NAMALWA (cell line): ENCODE results near the gene BCAS1.
A peak's percentile ranks its signal among the peaks of the same experiment; 100 is the strongest.

ENCODE experiments used
- DNase-seq: peaks from one replicate; pipeline ENCODE4 v3.0.0-alpha.2; 2015; ENCODE audit warnings: low spot score

The BCAS1 gene

DNA sequence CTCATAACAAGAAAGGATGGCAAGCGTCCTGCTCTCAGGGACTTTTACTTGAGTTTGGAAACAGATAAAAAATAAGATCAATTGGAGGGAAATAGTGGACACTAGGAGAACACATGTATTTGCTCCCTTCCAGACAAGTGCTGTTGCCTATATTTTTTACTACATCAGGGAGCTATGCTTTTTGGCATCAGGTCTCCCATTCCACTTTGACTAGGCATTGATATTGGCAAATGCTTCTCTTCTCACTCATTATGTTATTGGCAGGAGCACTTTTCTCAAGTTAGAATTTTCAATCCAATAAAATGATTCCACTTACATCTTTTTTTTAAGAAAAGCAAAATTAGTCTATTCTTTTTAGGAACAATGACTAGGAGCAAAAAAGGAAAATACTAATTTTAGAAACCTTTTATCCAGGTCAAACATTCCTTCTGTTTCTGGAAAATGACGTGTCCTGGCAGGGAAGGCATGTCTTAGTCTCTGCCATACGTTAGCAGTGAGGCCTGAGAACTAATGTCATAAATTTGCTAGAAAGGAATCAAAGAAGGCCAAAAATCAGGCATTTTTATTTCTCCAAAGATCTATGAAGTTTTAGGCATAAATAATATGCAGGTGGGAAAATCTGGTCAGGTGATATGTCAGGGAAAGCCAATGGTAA is 21.4 kb downstream of the BCAS1 start:
- no peak for DNase-seq

DNA sequence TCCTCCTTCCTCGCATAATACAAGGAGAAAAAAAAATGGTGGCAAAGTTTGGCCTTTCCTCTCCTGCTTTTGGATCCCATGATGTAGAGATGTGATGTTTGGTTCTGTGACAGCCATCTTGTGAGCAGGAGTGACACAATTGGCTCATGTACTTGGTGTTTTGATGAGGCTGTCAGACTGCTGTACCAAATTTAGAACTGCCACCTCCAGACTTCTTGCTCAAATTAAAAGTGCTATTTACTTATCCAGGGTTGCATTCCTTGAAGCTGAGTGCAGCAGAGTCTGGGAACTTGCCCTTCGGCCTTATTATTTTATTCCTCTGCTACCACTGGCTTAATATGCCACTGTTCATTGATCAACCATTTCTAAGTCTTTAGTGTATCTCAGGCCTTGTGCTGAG is 21.9 kb downstream of the BCAS1 start:
- no peak for DNase-seq

DNA sequence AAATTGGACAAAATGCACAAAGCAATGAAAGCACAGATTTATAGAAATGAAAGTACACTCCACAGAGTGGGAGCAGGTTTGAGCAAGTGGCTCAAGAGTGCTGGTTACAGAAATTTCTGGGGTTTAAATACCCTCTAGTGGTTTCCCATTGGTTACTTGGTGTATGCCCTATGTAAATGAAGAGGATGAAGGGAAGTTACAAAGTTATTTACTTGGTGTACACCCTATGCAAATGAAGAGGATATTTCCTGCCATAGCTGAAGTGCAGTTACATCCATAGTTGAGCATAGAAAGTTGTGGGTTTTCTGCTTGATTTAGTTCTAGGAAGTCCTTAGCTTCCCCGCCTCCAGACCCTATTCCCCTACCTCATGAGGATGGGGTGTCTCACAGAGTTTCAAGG is 22.7 kb downstream of the BCAS1 start:
- DNase-seq, result peak; percentile 27

DNA sequence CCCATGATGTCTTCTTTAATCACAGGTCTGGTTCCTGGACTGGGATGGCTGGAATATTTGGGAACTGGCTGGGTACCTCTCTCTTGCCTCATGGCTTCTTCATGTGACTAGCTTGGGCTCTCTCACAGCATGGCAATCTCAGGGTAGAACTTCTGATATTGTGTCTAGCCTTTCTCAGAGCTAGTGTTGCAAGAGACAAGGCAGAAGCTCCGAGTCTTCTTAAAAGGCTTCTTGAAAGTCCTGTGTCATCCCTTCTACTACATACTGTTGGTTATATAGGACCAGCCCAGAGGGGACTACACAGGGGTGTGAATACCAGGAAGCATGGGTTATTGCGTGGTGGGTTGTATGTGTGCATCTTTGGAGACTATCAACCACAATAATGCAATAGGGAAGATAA is 23.3 kb downstream of the BCAS1 start:
- DNase-seq, result no peak

DNA sequence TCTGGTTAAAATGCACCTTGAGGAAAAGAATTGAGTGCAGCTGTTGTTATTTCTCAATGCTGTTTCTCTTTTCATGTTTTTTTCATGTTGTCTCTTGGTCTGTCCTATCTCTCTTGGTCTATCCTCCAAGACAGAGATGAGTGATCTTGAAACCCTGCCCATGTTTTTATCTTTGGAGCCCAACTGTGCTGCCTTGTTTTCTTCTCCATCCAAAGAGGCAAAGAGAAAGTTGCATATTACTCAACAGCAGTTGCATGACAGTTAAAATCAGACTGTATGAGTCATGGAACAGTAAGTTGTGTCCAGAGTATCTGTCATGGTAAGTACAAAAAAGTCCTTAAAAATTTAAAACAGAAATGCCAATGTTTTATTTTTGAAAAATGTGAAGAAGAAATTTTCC is 26.2 kb downstream of the BCAS1 start:
- no peak for DNase-seq

DNA sequence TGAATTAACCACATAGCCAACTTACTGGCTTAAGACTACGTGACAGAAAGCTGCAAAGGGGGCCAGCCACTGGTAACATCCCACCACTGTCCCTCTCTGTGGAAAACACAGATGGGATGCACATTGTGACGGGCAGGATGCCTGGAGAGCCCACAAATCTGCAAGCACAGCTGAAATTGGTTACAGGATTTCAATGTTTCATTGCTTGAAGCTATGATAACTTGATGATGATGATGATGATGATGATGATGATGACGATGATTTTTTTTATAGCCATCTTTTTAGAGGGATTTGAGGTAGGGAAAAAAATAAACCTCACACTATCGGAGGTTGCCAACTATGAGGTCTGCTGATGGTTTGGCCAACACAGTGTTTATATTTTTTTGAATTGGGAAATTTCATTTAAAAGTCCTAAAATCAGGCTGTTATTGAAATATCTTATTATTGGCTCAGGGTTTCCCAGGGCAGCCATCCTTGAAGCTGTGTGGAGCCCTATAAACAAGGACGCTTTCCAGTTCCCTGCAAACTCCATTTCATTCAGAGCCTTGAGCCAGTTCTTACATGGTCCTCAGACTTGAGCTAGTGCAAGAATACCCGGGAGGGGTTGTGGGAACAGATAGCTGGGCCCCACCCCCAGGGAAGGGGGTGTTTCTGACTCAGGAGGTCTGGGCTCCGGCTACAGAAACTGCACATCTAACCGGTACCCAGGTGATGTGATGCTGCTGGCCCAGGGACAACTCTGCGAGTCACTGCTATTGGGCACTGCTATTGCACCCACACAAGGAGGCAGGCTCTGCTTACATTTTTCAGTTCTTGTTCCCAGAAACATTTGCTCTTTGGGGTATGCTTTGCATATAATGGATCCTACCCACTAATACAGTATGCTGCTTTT is 27.1 kb downstream of the BCAS1 start:
- DNase-seq, result no peak

DNA sequence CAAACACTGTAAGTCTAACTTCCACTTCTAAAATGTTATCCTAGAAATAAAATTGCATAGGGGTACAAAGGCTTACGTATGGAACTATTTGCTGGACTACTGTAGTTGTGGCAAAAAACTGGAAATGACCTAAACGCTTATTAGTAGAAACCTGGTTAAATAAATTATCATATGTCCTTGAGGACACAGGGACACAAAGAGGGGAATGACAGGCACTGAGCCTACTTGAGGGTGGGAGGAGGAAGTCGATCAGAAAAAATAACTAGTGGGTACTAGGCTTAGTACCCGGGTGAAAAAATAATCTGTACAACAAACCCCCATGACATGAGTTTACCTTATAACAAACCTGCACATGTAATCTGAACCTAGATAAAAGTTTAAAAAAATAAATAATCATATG is 28.4 kb downstream of the BCAS1 start:
- no peak for DNase-seq

DNA sequence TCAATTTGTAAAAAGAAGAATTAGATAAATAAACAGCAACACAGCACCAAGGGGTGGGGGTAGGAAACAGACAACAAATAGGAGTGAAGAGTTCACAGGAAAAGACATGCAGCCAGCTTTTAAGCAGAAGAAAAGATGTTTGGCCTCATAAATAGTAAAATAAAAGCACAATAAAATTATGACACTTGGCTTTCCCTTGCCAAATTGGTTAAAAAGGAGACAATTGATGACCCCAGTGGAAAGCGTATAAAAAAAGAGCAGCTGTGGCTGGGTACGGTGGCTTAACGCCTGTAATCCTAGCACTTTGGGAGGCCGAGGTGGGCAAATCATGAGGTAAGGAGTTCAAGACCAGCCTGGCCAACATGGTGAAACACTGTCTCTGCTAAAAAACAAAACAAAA is 29.1 kb downstream of the BCAS1 start:
- DNase-seq, result no peak

DNA sequence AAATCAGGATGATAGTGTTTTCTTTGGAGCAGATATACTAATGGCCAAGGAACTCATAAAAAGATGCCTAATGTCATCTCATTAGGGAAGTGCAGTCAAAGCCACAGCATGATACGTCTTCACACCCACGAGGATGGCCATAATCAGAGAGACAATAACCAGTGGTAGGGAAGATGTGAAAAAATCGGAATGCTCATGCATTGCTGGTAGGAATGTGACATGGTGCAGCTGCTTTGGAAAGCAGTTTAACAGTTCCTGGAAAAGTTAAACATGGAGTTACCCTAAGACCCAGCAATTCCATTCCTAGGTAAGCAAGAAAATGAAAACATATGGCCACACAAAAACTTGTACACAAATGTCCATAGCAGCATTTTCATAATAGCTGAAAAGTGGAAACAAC is 29.9 kb downstream of the BCAS1 start:
- no peak for DNase-seq

DNA sequence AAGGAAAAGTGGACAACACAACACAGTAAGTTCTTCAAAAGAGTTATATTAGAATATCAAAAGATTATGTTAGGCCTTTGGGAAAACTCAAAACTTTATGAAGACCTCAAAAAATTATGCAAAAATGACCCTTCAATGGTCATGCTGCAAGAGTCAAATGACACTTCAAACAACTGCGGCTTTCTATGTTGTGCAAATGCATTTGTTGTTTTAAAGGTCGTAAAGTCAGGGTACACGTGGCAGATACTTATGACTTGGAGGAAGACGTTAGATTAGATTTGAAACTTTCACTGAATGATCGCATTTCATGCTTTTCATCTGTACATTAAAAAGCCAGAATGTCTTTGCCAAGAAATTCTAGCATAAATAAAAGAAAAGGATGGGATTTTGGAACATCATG is 31.4 kb downstream of the BCAS1 start:
- no peak for DNase-seq

DNA sequence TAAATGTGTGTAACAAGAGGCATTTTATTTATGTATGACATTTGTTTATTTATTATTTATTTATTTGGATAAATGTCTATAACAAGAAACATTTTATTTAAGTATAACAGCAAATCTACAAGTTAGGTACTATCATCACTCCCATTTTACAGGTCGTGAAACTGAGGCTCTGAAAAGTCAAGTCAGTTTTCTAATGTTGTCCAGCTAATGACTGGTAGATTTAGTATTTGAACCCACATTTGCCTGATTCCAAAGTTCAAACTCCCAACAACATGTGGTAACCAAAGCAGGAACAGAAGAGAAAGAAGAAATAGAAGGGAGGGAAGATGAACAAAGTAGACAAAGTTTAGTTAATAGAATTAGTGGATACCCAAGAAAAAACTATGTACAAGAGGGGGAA is 32.9 kb downstream of the BCAS1 start:
- DNase-seq, result no peak

DNA sequence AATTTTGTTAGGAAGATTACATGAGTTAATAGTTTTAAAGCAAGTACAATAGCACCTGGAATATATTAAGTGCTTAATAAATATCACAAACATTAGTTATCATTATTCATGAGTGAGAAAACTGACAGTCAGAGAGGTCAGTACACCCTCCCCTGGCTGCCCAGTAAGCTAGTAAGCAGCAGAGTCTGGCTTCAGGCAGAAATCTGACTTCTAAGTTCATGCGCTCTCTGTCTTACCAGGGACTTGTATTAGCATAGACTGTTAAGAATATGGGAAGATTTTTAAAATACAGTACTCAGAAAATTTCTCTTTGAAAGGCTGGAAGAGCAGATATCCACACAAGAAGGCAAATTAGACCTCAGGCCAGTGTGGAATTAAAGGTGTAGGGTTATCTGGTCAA is 40.8 kb downstream of the BCAS1 start:
- DNase-seq, result no peak

DNA sequence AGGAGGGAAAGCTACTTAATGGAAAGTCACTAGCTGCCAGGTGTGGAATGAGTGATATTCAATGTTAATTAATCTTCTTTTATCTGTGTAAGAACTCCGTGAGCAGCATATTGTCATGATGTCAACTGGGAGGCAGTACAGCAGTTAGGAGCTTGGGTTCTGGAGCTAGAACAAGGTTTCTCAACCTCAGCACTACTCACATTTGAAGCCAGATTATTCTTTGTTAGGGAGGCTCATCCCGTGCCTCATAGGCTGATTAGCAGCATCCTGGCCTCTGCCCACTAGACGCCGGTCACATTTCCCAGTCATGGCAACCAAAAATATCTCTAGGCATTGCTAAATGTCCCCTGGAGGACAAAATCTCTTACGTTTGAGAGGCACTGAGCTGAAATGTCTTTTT is 41.2 kb downstream of the BCAS1 start:
- no peak for DNase-seq

DNA sequence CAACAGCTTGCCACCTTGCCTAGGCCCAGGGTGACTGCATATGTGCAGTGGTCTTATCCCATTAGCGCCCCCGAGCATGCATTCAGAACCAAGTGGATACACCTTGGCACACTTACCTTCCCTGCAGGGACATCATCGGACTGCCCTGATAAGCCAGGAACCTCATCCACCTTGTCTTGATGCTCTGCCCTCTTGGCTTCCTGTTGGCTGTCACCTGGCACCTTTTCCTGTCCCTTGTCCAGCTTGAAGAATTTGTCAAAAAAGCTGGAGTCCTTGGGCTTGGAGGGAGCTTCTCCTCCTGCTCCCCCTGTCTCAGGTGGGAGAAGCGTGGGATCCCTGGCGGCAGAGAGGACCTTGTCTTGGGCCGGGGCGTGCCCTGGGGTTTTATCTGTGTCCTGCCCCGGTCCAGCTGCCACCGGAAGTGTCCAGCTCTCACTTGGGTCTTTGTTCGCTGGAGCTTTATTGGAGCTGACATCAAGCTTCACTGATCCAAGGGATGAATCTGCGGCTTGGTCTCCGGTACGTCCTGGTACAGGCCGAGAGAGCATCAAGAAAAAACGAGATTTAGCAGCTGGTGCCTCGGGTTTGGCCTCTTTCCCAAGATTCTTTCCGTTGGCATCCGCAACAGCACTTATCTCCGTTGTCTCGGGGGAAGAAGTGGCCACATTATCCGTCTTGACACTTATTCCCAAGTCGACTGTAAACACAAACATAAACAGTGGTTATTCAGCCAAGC is 42.0 kb downstream of the BCAS1 start:
- no peak for DNase-seq

DNA sequence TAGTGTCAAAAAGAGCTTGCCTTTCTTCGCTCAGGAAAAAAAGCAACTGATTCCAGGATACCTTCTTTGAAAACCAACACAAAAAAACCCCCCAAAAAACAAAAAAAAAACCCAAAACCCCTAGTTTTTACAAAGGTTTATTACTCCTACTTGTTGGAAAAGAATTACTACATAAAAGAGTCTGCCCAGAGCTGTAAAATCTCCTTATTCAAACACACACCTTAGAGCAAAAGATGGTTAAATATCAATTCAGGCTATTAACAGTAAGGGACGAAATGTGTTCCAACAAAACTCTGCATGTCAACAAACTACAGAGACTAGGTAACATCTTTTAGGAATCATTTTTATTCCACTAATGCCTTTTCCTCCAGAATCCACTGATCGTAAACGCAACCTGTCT is 42.7 kb downstream of the BCAS1 start:
- no peak for DNase-seq

DNA sequence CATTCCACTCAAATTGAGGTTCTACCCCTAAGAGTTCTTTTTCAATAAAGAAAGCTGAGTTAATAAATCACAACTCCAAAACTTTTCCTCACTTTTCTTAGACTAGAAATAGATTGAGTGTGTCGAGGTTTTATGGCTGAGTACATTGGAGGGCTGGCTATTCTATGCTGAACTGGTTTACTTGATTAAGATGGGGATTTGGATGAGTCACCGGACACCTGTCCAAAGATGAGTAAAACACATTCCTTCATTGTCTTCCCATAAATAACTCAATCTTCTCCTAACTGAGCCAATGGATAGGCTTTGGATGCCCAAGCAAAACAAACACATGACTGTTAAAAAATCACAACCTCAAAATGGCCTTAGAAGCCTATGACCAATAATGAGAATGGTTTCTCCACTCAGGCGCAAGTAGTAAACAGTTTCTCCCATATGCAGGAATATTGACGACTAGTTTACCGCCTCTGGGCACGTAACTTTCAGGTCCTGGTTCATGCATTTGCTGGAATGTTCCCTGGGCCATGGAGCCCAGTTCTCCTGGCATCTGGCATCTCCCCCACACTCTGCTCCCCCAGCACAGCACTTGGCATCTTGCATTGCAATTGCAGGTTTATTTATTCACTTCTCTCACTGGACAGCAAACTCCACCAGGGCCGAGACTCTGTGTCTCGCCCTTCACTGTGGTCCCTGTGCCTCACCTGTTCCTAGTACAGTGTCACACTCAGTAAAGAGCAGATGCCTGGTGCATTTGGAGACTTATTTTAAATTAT is 43.9 kb downstream of the BCAS1 start:
- no peak for DNase-seq

DNA sequence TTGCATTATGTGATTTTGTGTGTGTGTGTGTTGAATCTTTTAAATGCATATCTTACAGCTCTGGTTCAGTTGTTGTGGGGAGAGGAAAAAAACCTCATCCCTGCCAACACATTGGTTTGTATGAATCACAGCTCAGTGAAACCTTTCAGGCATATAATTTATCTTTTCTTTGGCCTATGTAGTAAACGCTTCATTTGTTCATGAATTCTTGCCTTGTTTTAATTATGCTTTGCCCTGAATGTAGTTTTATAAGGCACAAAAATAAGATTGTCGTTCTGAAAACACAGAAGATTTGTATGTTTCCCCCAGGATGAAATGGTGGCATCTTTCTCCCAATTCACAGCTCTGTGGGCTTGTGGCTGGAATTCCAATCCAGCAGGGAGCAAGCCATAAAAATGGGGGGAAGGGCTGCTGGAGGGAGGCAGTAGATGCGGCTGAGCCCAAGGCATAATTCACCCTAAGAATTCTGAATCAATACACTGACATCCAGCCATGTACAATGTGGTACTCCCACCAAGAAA is 45.1 kb downstream of the BCAS1 start:
- no peak for DNase-seq

DNA sequence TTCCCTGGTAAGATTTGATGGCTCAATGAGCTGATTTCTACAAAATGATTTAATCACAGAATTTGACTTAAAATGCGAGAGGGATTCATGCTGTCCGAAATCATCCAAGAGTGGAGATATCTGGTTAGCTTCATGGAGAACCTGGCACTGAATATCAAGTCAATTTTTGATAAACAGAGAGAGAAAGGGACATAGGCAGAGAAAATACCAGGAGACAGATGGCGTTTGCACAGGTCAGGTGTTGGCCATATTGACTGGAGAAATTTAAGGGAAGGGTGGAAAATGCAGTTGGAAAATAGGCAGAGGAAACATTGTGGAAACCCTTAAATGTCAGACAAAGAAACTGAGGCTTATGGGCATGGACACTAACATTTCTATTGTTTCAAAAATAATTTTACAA is 47.0 kb downstream of the BCAS1 start:
- no peak for DNase-seq

DNA sequence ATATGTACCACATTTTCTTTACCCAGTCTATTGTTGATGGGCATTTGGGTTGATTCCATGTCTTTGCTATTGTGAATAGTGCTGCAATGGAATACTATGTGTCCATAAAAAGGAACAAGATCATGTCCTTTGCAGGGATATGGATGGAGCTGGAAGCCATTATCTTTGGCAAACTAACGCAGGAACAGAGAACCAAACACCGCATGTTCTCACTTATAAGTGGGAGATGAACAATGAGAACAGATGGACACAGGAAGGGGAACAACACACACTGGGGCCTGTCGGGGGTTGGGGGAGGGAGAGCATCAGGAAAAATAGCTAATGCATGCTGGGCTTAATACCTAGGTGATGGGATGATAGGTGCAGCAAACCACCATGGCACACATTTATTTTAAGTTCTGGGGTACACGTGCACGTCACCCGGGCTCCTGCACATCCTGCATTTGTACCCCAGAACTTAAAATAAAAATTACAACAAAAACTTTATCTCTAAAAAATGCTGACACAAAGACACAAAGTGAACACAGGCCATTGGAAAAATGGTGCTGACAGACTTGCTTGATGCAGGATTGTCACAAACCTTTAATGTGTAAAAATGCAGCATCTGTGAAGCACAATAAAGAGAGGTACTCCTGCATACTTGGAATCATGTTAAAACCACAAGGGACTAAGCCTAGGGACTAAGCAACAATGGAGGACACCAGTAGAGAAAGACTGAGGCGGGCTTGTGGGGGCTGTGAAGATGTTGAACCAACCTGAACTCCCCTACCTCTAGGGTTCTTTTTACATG is 48.8 kb downstream of the BCAS1 start:
- no peak for DNase-seq

DNA sequence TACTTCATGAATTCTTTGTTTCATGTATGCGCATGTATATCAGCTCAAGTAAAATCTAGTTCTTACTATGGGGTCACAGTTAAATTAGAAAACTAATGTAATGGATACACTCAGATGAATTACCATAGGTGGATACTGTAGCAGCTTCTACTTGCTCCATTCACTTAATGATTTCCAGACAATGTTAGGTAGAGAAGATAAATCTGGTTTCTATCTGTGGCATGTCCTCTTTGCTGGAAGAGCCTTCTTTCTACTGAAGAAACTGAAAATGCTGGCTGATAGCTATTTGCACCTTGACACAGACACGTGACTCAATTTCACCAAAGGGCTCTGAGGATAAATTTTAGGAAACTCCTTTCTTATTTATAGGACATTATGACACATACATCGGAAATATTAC is 49.5 kb downstream of the BCAS1 start:
- no peak for DNase-seq

DNA sequence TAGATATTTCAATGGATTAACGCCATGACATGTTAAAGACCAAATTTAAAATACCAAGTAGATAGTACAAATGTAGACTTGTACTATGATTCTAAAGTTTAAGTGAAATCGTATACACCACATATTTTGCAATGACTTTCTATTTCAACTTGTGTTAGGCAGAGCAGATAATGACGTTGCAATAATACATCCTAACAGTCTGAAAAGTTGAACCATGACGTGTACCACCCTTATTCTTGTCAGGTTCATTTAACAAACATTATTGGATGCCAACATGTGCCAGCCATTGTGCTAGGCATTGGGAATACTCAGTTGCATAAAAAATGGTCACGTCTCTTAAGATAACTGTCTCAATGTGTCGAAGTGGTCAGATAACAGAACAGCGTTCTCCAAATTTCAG is 50.0 kb downstream of the BCAS1 start:
- DNase-seq, result no peak
